Stomach (tissue), 9 donors: Measurements from ENCODE around the gene AKR1B1. TPM values are rescaled to one million over a fixed set of nuclear protein-coding genes. Genes with fewer than 3 reads are reported as not detected.

ENCODE experiments used
- DNase-seq, 2 donors: peaks; one replicate each; pipeline versions ENCODE4 v3.0.0 to v3.0.0-alpha.2; 2013 to 2019
- H3K27ac ChIP-seq, 5 donors: fragments of 200-600 bp in 4 of 5; sonication (generic) in 4 of 5; one replicate each; pipeline ENCODE4 v1.5.1; 2013 to 2019; ENCODE audit warnings: mild to moderate bottlenecking in 1 of 5, moderate library complexity in 1 of 5
- H3K27me3 ChIP-seq, 3 donors: fragments of 200-600 bp; sonication (generic); one replicate each; pipeline ENCODE4 v1.5.1; 2017 to 2019; ENCODE audit warnings: mixed run types in 1 of 3
- H3K36me3 ChIP-seq, 4 donors: fragments of 200-600 bp; sonication (generic); 1 replicate in 3 of 4; 2 replicates in 1 of 4; pipeline ENCODE4 v1.5.1; 2016 to 2019
- H3K4me1 ChIP-seq, 4 donors: fragments of 200-600 bp; sonication (generic); one replicate each; pipeline ENCODE4 v1.5.1; 2016 to 2019
- H3K4me3 ChIP-seq, 4 donors: fragments of 200-600 bp; sonication (generic) in 3 of 4; one replicate each; pipeline ENCODE4 v1.5.1; 2016 to 2019; ENCODE audit warnings: mild to moderate bottlenecking in 1 of 4
- H3K9me3 ChIP-seq, 4 donors: fragments of 200-600 bp; sonication (generic); one replicate each; pipeline ENCODE4 v1.5.1; 2016 to 2019
- CTCF ChIP-seq, 7 experiments: fragments of 450-650 bp in 4 of 7; fragments of 200-600 bp in 3 of 7; sonication (generic) in 3 of 7; IDR thresholded peaks; one replicate each; pipeline ENCODE4 v1.5.1; 2016 to 2019; ENCODE audit warnings: antibody characterized with exemption in 7 of 7, control low read depth in 2 of 7, mild to moderate bottlenecking in 1 of 7
- EP300 ChIP-seq: sonication (generic); formaldehyde crosslinking; IDR thresholded peaks from one replicate; pipeline ENCODE4 v1.6.1; 2017; ENCODE audit warnings: antibody characterized with exemption
- POLR2A ChIP-seq, 4 donors: fragments of 450-650 bp; IDR thresholded peaks; one replicate each; pipeline ENCODE4 v1.6.1; 2016; ENCODE audit warnings: antibody characterized with exemption in 4 of 4, control low read depth in 2 of 4, mild to moderate bottlenecking in 1 of 4, moderate library complexity in 1 of 4
- POLR2AphosphoS5 ChIP-seq, 3 donors: sonication (generic); formaldehyde crosslinking; IDR thresholded peaks; one replicate each; pipeline ENCODE4 v1.6.1; 2016; ENCODE audit warnings: antibody characterized with exemption in 3 of 3
- WGBS, 5 donors: extraction: QIAGEN DNeasy Blood & Tissue Kit in 3 of 5; methylation state at CpG; one replicate each; pipeline versions ENCODE4 v1.1.5 to v1.1.7; 2013 to 2018; 5-methylcytosine and 5-hydroxymethylcytosine counted together
- intact Hi-C: fragments of 100-400 bp; cut with DNase I; formaldehyde crosslinking; loops from one replicate; pipeline ENCODE4 v1.15.1; 2023; ENCODE audit warnings: low total_unique reads
- polyA plus RNA-seq, 3 donors: library from polyadenylated mRNA; stranded (reverse); fragments of 200-250 nt; gene quantifications; one replicate each; pipeline ENCODE4 v1.2.3, GENCODE V29; 2013
- total RNA-seq, 5 donors: library from RNA; depleted of rRNA; stranded (reverse); fragments of >200 nt; gene quantifications; one replicate each; pipeline versions ENCODE4 v1.1.0 to v1.2.3, GENCODE V29; 2014 to 2016
- donor health status: healthy with polysubstance abuse.
- donor health status: Bipolar disorder and iron deficiency.
- donor health status: healthy.

Gene AKR1B1
- total and polyA plus RNA-seq, 8 donors: 2.9 to 186 (median 38.5) TPM

- H3K27ac ChIP-seq: peak overlapping the region in 4 of 5 donors; percentile 9 to 63 (median 38)
- peaks cover 0 to 17% (median 3%) of the 10 kb centered on the region in 4 donors for H3K4me1 ChIP-seq
- H3K27me3 ChIP-seq: peaks cover 0 to 12% (median 0%) of the 10 kb centered on the region in 3 donors
- intact Hi-C loops: no loop called here
- no peaks in the 10 kb centered on the region for H3K36me3 ChIP-seq
- TF ChIP-seq POLR2A (IDR thresholded peaks at IDR 0.05) (no peak), EP300 (no peak), POLR2AphosphoS5 (IDR thresholded peaks at IDR 0.05) (peak in 1 of 3 donors; percentile 37), CTCF (IDR thresholded peaks at IDR 0.05) (peak in 5 of 7 experiments; percentile 48 to 77 (median 52))
- WGBS, 5 donors: 29 to 48% (median 36%) methylated on average over 8 of the region's 8 CpGs
- H3K4me3 ChIP-seq: no peak overlapping the region
- H3K9me3 ChIP-seq: no peaks in the 10 kb centered on the region
- DNase-seq: peak; percentile 65 to 89
Measured at GRCh38 chr7:134420424-134421125, 38.3 kb downstream of the AKR1B1 start.

DNA sequence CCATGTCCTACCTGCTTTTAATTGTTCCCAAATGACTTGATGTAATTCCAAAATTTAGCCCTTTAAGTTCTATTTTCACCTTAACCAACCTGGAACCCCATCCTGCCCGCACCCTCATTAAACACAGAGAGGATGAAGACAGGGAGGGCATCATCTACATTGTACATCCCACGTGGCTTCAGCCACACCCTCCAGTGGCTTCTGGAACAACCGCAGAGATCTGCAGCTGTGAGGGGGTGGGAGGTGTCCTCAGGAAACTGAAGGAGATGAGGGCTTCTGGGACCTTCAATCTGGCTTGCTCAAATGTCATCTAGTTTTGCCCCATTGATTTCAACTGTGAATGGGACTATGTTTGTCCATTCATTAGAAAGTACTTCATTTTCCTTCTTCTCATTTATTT lies 39.0 kb downstream of the AKR1B1 start:
- Histone ChIP-seq H3K36me3 (no peaks in the 10 kb centered on the region), H3K9me3 (no peaks in the 10 kb centered on the region), H3K27ac (peak overlapping the region; percentile 1 to 61 (median 41)), H3K4me1 (peaks cover 0 to 17% (median 3%) of the 10 kb centered on the region in 4 donors), H3K27me3 (peaks cover 0 to 12% (median 0%) of the 10 kb centered on the region in 3 donors), H3K4me3 (no peak overlapping the region)
- 49 to 60% (median 56%) methylated on average over 3 of the region's 3 CpGs for WGBS, 5 donors
- intact Hi-C loops: no loop called here
- DNase-seq: no peak
- TF ChIP-seq EP300: no peak
- no peak for TF ChIP-seq CTCF (IDR thresholded peaks at IDR 0.05)
- TF ChIP-seq POLR2A (IDR thresholded peaks at IDR 0.05): no peak
- TF ChIP-seq POLR2AphosphoS5 (IDR thresholded peaks at IDR 0.05): no peak

DNA sequence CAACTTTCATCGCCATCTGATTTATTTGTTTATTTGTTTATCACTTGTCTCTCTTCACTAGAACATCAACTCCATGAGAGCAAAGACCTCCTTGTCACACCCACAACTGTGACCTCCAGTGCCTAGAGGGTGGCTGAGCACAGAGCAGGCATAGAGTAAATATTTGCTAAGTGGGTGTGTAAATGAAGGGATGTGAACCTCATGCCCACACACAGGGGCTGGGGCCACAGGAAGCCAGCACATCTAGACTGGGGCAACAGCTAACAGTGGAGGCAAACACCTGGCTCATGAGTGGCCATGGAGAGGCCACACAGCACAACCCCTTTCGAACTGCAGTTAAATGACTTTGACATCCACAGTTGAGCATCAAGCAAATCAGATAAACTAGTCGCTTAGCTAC lies 39.8 kb downstream of the AKR1B1 start:
- no peak overlapping the region for H3K4me3 ChIP-seq
- 65 to 83% (median 76%) methylated on average over 3 of the region's 3 CpGs for WGBS, 5 donors
- H3K9me3 ChIP-seq: no peaks in the 10 kb centered on the region
- peak; percentile 53 to 59 for DNase-seq
- intact Hi-C loops: no loop called here
- H3K27ac ChIP-seq: peak overlapping the region in 3 of 5 donors; percentile 41 to 61 (median 50)
- peaks cover 0 to 17% (median 3%) of the 10 kb centered on the region in 4 donors for H3K4me1 ChIP-seq
- TF ChIP-seq POLR2AphosphoS5 (IDR thresholded peaks at IDR 0.05) (peak in 2 of 3 donors; percentile 33 to 38), EP300 (no peak), CTCF (IDR thresholded peaks at IDR 0.05) (no peak)
- H3K27me3 ChIP-seq: peaks cover 0 to 12% (median 0%) of the 10 kb centered on the region in 3 donors
- no peaks in the 10 kb centered on the region for H3K36me3 ChIP-seq

DNA sequence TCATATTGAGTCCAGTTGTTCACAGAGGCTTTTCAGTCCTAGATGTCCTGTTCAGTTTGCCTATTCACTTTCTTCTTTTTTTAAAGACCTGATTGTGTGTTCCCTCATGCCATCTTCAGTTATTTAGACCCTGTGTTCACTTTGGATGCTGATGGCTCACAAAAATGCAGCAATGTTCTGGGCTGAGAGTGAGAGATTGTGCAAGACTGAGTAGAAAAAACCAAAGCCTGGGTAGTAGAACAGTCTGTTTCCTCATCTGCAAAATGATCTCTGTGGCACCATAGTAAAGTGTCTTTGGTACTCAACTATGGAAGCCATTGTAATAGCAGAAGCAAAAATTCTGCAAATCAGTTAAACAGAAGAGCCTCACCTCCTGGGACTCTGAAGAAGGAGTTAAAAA lies 43.2 kb downstream of the AKR1B1 start:
- H3K4me3 ChIP-seq: no peak overlapping the region
- no peak overlapping the region for H3K27ac ChIP-seq
- H3K36me3 ChIP-seq: no peaks in the 10 kb centered on the region
- intact Hi-C loops: no loop called here
- TF ChIP-seq POLR2AphosphoS5 (IDR thresholded peaks at IDR 0.05) (no peak), POLR2A (IDR thresholded peaks at IDR 0.05) (no peak), EP300 (no peak), CTCF (IDR thresholded peaks at IDR 0.05) (no peak)
- H3K9me3 ChIP-seq: no peaks in the 10 kb centered on the region
- H3K4me1 ChIP-seq: peaks cover 0 to 16% (median 3%) of the 10 kb centered on the region in 4 donors
- no peak for DNase-seq
- no peaks in the 10 kb centered on the region for H3K27me3 ChIP-seq
